HepG2 (cell line): ENCODE results near the gene RAB15. TPM values are rescaled to one million over a fixed set of nuclear protein-coding genes. Genes with fewer than 3 reads are reported as not detected.

ENCODE experiments used
- ATAC-seq: fragments of 200-7000 bp; cut with Tn5 transposase; 3 replicates; pipeline ENCODE4 v1.9.1; 2020; ENCODE audit warnings: mild to moderate bottlenecking, moderate library complexity
- Bru-seq: library from RNA; stranded (reverse); fragments of 400-500 nt; gene quantifications from one replicate; lab custom pipeline; 2021; lab: Mats Ljungman, UMichigan
- BruChase-seq, 2 experiments: library from RNA; stranded (reverse); fragments of 400-500 nt; gene quantifications; one replicate each; lab custom pipeline; 2021; lab: Mats Ljungman, UMichigan
- BruUV-seq: library from RNA; stranded (reverse); fragments of 400-500 nt; replicated peaks from 2 replicates; lab custom pipeline; 2021; lab: Mats Ljungman, UMichigan
- CTCF ChIA-PET: fragments of 300-600 bp; formaldehyde crosslinking; extraction: SDS; loops from one replicate; lab custom pipeline; 2021; ENCODE audit warnings: low total read pairs, inconsistent platforms, low intra/inter-chr PET ratio; lab: Yijun Ruan, JAX
- POLR2A ChIA-PET: fragments of 350-600 bp; sonication (Branson Sonifier 250); formaldehyde crosslinking; loops from one replicate; lab custom pipeline; 2020; ENCODE audit warnings: antibody characterized with exemption, inconsistent platforms; lab: Yijun Ruan, JAX
- DNase-seq: peaks from one replicate; pipeline ENCODE4 v3.0.0-alpha.2; 2015; ENCODE audit warnings: low spot score
- FAIRE-seq: peaks from 3 replicates; lab custom pipeline; 2011; peaks lifted over from hg19 to GRCh38; lab: Jason Lieb, UNC
- H2AFZ ChIP-seq: one replicate; pipeline ENCODE4 v1.6.1; 2011; ENCODE audit warnings: low read length, inconsistent platforms
- H3K27ac ChIP-seq: fragments of 300-600 bp; 3 replicates; pipeline ENCODE4 v1.8.0; 2011; ENCODE audit warnings: mixed run types, mild to moderate bottlenecking, mixed read lengths, low read length, inconsistent platforms; ENCODE audit not compliant: insufficient read depth; ENCODE audit errors: extremely low read length
- H3K27me3 ChIP-seq, 2 experiments: fragments of 200-600 bp in 1 of 2; 2 replicates in 1 of 2; 3 replicates in 1 of 2; pipeline versions ENCODE4 v1.6.0 to v1.8.0; 2011; ENCODE audit warnings: low read length in 2 of 2, mild to moderate bottlenecking in 2 of 2, moderate library complexity in 2 of 2, inconsistent platforms in 1 of 2; ENCODE audit not compliant: insufficient read depth in 2 of 2, control insufficient read depth in 1 of 2
- H3K36me3 ChIP-seq, 2 experiments: fragments of 200-600 bp in 1 of 2; replicated peaks in 1 of 2; 2 replicates in 1 of 2; 3 replicates in 1 of 2; pipeline versions ENCODE4 v1.5.1 to v1.8.0; 2011; ENCODE audit warnings: low read length in 2 of 2, inconsistent platforms in 1 of 2; ENCODE audit not compliant: insufficient read depth in 2 of 2, control insufficient read depth in 1 of 2
- H3K4me1 ChIP-seq: 2 replicates; pipeline ENCODE4 v1.5.1; 2012; ENCODE audit warnings: low read length, inconsistent platforms; ENCODE audit not compliant: insufficient read depth
- H3K4me2 ChIP-seq: 2 replicates; pipeline ENCODE4 v1.6.0; 2011; ENCODE audit warnings: low read depth, low read length, inconsistent platforms
- H3K4me3 ChIP-seq, 3 experiments: fragments of 200-600 bp in 1 of 3; sonication (generic), shearing (Covaris generic) in 1 of 3; replicated peaks in 1 of 3; 2 replicates each; pipeline ENCODE4 v1.5.1; 2011 to 2016; ENCODE audit warnings: low read length in 3 of 3, inconsistent platforms in 2 of 3, low read depth in 2 of 3, mild to moderate bottlenecking in 2 of 3, control low read depth in 1 of 3, mixed read lengths in 1 of 3; ENCODE audit not compliant: insufficient read depth in 1 of 3
- H3K79me2 ChIP-seq: one replicate; pipeline ENCODE4 v1.6.1; 2011; ENCODE audit warnings: low read length, inconsistent platforms; ENCODE audit not compliant: insufficient read depth
- H3K9ac ChIP-seq: 2 replicates; pipeline ENCODE4 v1.6.0; 2011; ENCODE audit warnings: mild to moderate bottlenecking, low read depth, low read length, inconsistent platforms; ENCODE audit not compliant: insufficient read depth
- H3K9me3 ChIP-seq: 2 replicates; pipeline ENCODE4 v1.5.1; 2012; ENCODE audit warnings: mild to moderate bottlenecking, low read length
- H4K20me1 ChIP-seq: 2 replicates; pipeline ENCODE4 v1.6.0; 2011; ENCODE audit warnings: inconsistent platforms, mild to moderate bottlenecking, low read length, moderate library complexity; ENCODE audit not compliant: insufficient read depth
- NFKB2 ChIP-seq: sonication (generic); formaldehyde crosslinking; IDR thresholded peaks from 2 replicates; pipeline ENCODE4 v1.4.0; 2020; ENCODE audit warnings: missing genetic modification reagents, borderline replicate concordance
- ZFY ChIP-seq: sonication (generic); formaldehyde crosslinking; IDR thresholded peaks from 2 replicates; pipeline ENCODE4 v1.4.0; 2020; ENCODE audit warnings: missing genetic modification reagents
- ZNF142 ChIP-seq: sonication (generic); formaldehyde crosslinking; IDR thresholded peaks from 2 replicates; pipeline ENCODE4 v1.4.0; 2020; ENCODE audit warnings: missing genetic modification reagents
- ZNF282 ChIP-seq: fragments of 450-650 bp; IDR thresholded peaks from 2 replicates; pipeline ENCODE4 v1.6.1; 2018; ENCODE audit not compliant: partially characterized antibody
- ZNF572 ChIP-seq: sonication (generic); formaldehyde crosslinking; IDR thresholded peaks from 2 replicates; pipeline ENCODE4 v1.5.1; 2020; ENCODE audit warnings: mild to moderate bottlenecking, missing genetic modification reagents
- ZNF660 ChIP-seq: sonication (generic); formaldehyde crosslinking; IDR thresholded peaks from 2 replicates; pipeline ENCODE4 v1.5.1; 2020; ENCODE audit warnings: mild to moderate bottlenecking, low read depth, missing genetic modification reagents, borderline replicate concordance
- ZNF784 ChIP-seq: sonication (generic); formaldehyde crosslinking; IDR thresholded peaks from 2 replicates; pipeline ENCODE4 v1.5.1; 2020; ENCODE audit warnings: missing genetic modification reagents, mild to moderate bottlenecking, borderline replicate concordance
- WGBS: methylation state at CpG from one replicate; pipeline ENCODE4 v1.1.6; 2017; ENCODE audit warnings: low lambda C conversion rate; 5-methylcytosine and 5-hydroxymethylcytosine counted together
- in situ Hi-C: cut with HindIII; loops from 2 replicates; pipeline ENCODE4 v1.10.0; 2017; ENCODE audit warnings: low pct_unique_long_range_greater_than_20kb; ENCODE audit not compliant: extremely low pct_ligation_motif_present
- intact Hi-C: fragments of 100-400 bp; cut with micrococcal nuclease; formaldehyde crosslinking; loops from one replicate; pipeline ENCODE4 v1.10.0; 2022; ENCODE audit not compliant: unreplicated experiment
- long read RNA-seq, 2 experiments: library from RNA in 1 of 2; library from polyadenylated mRNA in 1 of 2; stranded (forward) in 1 of 2; unstranded in 1 of 2; transcript quantifications; one replicate each; pipeline ENCODE4 v2.0.0, GENCODE V29; 2019 to 2022
- polyA minus RNA-seq, 3 experiments: library from RNA; depleted of rRNA, polyadenylated mRNA; stranded (reverse); fragments of >200 nt; gene quantifications; 2 replicates each; pipeline ENCODE4 v1.2.3, GENCODE V29; 2011; ENCODE audit warnings: low replicate concordance in 1 of 3
- polyA plus RNA-seq, 8 experiments: library from polyadenylated mRNA; depleted of rRNA in 3 of 8; stranded (reverse) in 7 of 8; unstranded in 1 of 8; fragments of >200 nt; fragmentation: Illumina TruSeq in 4 of 8; extraction: Trizol in 4 of 8; gene quantifications; 2 replicates each; pipeline versions ENCODE4 v1.2.1 to v1.2.3, GENCODE V29; 2011 to 2016; ENCODE audit warnings: low read depth in 4 of 8, missing spikeins in 1 of 8, mixed read lengths in 1 of 8; ENCODE audit not compliant: insufficient read depth in 1 of 8
- total RNA-seq, 5 experiments: library from RNA; depleted of rRNA; stranded (reverse); fragments of >200 nt; fragmentation: Illumina TruSeq; extraction: Trizol; gene quantifications; 2 replicates each; pipeline ENCODE4 v1.2.3, GENCODE V29; 2016; ENCODE audit warnings: low read depth in 1 of 5

RAB15 gene
- total RNA-seq (2016; rRNA removed; fragmentation: Illumina TruSeq; extraction: Trizol) (17.2 and 18.5 TPM in 2 replicates), polyA plus RNA-seq (2011; rRNA removed) (7.4 and 12.3 TPM in 2 replicates), polyA minus RNA-seq (2011; rRNA and poly(A)+ RNA removed; ENCODE audit: low replicate concordance) (8.7 TPM in 1 of 2 replicates, not detected in the other), Bru-seq, nascent RNA (percentile 52 among the genes with signal in this experiment), BruChase-seq, experiment 1, labeled RNA remaining after a 6-hour chase (percentile 66 among the genes with signal in this experiment), BruChase-seq, experiment 2, labeled RNA remaining after a 2-hour chase (percentile 58 among the genes with signal in this experiment)
- total RNA-seq (2016; cell fraction: cytosol; rRNA removed; fragmentation: Illumina TruSeq; extraction: Trizol; ENCODE audit: low read depth): 10.0 and 10.2 TPM in 2 replicates
- 15.0 and 19.2 TPM in 2 replicates for total RNA-seq (2016; cell fraction: insoluble cytoplasmic fraction; rRNA removed; fragmentation: Illumina TruSeq; extraction: Trizol)
- total RNA-seq (2016; cell fraction: membrane; rRNA removed; fragmentation: Illumina TruSeq; extraction: Trizol): 28.0 and 32.7 TPM in 2 replicates
- total RNA-seq (2016; cell fraction: nucleus; rRNA removed; fragmentation: Illumina TruSeq; extraction: Trizol): 13.3 and 15.6 TPM in 2 replicates
- polyA plus RNA-seq (2011; cell fraction: cytosol; rRNA removed): 6.2 and 7.5 TPM in 2 replicates
- 33.9 and 49.5 TPM in 2 replicates for polyA plus RNA-seq (2011; cell fraction: nucleus; rRNA removed)
- polyA plus RNA-seq (2012): 3.6 and 9.1 TPM in 2 replicates
- 12.4 and 12.5 TPM in 2 replicates for polyA plus RNA-seq (2016; cell fraction: cytosol; fragmentation: Illumina TruSeq; extraction: Trizol; ENCODE audit: low read depth)
- 18.7 and 21.4 TPM in 2 replicates for polyA plus RNA-seq (2016; cell fraction: insoluble cytoplasmic fraction; fragmentation: Illumina TruSeq; extraction: Trizol; ENCODE audit: low read depth)
- polyA plus RNA-seq (2016; cell fraction: membrane; fragmentation: Illumina TruSeq; extraction: Trizol; ENCODE audit: low read depth): 29.3 and 32.2 TPM in 2 replicates
- 31.6 and 35.1 TPM in 2 replicates for polyA plus RNA-seq (2016; cell fraction: nucleus; fragmentation: Illumina TruSeq; extraction: Trizol; ENCODE audit: insufficient read depth, low read depth)
- polyA minus RNA-seq (2011; cell fraction: cytosol; rRNA and poly(A)+ RNA removed): 2.2 and 3.1 TPM in 2 replicates
- polyA minus RNA-seq (2011; cell fraction: nucleus; rRNA and poly(A)+ RNA removed): 4.0 and 8.6 TPM in 2 replicates
- long read RNA-seq, experiment 1, partial matches to known transcripts: 0 of 3 reads
- long read RNA-seq, experiment 1, other reads (novel, unspliced or antisense): 3 of 3 reads
- long read RNA-seq, experiment 2, transcript RAB15-201 (7 exons, 3,391 nt): minor isoform, 7 of 79 reads
- long read RNA-seq, experiment 2, transcript RAB15-203 (7 exons, 3,515 nt): major isoform, 35 of 79 reads
- long read RNA-seq, experiment 2, partial matches to known transcripts: 4 of 79 reads
- long read RNA-seq, experiment 2, other reads (novel, unspliced or antisense): 31 of 79 reads

- H3K9me3 ChIP-seq: no peaks in the 10 kb centered on the region
- WGBS: no CpG with 5 or more reads among the region's 96 CpGs
- DNase-seq (no peak), FAIRE-seq (no peak), ATAC-seq (peak; percentile 66)
- no peaks in the 10 kb centered on the region for H3K36me3 ChIP-seq
- no TSS peak for BruUV-seq
- H2AFZ ChIP-seq: no peak within 1 kb of the TSS
- no peaks in the 10 kb centered on the region for H4K20me1 ChIP-seq
- H3K4me3 ChIP-seq: peak within 1 kb of the TSS; percentile 74 to 81 (median 79)
- peak within 1 kb of the TSS; percentile 37; the same call in 1 of the 2 replicates for H3K9ac ChIP-seq
- no peaks in the 10 kb centered on the region for H3K79me2 ChIP-seq
- POLR2A ChIA-PET: interaction anchor here (0.6 to 2.6 kb wide), 4 partner anchors 14 to 131 kb away, joined by 4 to 13 read pairs (median 6); partner anchors contain the start of genes FNTB and GPX2
- intact Hi-C loops (no loop called here), in situ Hi-C loops (no loop called here)
- H3K27me3 ChIP-seq: no peaks in the 10 kb centered on the region; a peak in 1 of 5 replicates
- peak within 1 kb of the TSS; percentile 94 for H3K4me2 ChIP-seq
- peaks cover 38% of the 10 kb centered on the region for H3K4me1 ChIP-seq
- CTCF ChIA-PET: no interaction called here
- no peak within 1 kb of the TSS for H3K27ac ChIP-seq
- TF ChIP-seq ZNF142 (CRISPR knock-in tag) (peak; percentile 68; the same call in 1 of the 2 replicates), ZFY (CRISPR knock-in tag) (0 out of 2 replicates have a peak, but pooled peaks have one; percentile 18), ZNF784 (no peak), ZNF660 (CRISPR knock-in tag) (no peak), NFKB2 (CRISPR knock-in tag) (peak; percentile 43; the same call in 1 of the 2 replicates), ZNF572 (CRISPR knock-in tag) (0 out of 2 replicates have a peak, but pooled peaks have one; percentile 27), ZNF282 (no peak)
Measured at GRCh38 chr14:64971943-64972791, at the start of gene RAB15. Gene RAB15, minus strand, starts transcription at chr14:64972336. Its CDS starts 260 bp downstream, at chr14:64972076.
